ENCODE results near the gene ATAD3C.
A peak's percentile ranks its signal among the peaks of the same experiment; 100 is the strongest.
"Not testable (repeated sequence)": the region's sequence is repeated elsewhere in the genome, so short reads cannot be mapped to it uniquely, and the experiment has no call there.

ATAD3C gene

GRCh38 chr1:1479547-1480487 lies 30.3 kb downstream of the ATAD3C start:
- no peak for DNase-seq

GRCh38 chr1:1480488-1480867 lies 31.0 kb downstream of the ATAD3C start:
- not testable (repeated sequence) for DNase-seq

GRCh38 chr1:1481811-1482210 lies 32.3 kb downstream of the ATAD3C start:
- not testable (repeated sequence) for DNase-seq

DNA sequence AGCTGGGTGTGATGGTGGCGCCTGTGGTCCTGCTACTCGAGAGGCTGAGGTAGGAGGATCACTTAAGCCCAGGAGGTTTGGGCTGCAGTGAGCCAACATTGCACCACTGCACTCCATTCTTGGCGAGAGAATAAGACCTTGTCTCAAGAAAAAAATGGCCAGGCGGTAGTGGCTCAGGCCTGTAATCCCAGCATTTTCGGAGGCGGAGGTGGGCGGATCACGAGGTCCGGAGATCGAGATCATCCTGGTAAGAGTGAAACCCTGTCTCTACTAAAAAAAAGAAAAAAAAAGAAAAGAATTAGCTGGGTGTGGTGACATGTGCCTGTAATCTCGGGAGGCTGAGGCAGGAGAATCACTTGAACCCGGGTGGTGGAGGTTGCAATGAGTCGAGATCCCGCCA lies 33.4 kb downstream of the ATAD3C start:
- DNase-seq = no peak

- no peak for DNase-seq
Observed at GRCh38 chr1:1483714-1484113, 34.2 kb downstream of the ATAD3C start.

DNA sequence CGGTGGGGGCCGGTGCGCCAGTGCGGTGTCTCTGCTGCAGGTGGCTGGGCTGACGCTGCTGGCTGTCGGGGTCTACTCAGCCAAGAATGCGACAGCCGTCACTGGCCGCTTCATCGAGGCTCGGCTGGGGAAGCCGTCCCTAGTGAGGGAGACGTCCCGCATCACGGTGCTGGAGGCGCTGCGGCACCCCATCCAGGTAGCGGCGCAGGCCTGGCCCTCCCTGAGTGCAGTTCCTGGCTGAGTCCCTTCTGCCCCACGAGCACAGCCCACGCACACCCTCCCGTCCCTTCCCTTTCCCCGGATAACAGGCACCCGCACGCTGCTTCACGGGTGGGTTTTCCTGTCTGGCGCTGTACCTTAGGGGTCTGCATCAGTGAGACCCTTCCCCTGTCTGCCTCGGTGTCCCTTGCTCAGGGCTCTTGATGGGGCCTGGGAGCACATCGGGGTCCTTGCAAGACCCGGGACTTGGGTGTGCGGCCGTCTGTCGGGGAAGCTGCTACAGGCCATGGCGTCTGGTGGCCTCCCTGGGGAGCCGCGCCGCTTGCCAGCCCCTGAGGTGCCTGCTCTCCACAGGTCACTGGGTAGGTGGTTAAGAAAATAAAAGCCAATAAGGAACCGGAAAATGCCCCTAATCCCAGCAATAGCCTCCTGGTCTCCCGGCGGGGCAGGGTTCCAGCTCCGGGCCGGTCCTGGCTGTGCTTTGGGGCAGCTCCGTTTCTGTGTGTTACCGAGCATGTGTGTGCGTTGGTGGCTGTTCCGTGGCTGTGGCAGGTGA lies 35.7 kb downstream of the ATAD3C start:
- not testable (repeated sequence) for DNase-seq

GRCh38 chr1:1485755-1486317 lies 36.3 kb downstream of the ATAD3C start:
- not testable (repeated sequence) for DNase-seq

GRCh38 chr1:1487701-1488100 lies 38.2 kb downstream of the ATAD3C start:
- no peak for DNase-seq

DNA sequence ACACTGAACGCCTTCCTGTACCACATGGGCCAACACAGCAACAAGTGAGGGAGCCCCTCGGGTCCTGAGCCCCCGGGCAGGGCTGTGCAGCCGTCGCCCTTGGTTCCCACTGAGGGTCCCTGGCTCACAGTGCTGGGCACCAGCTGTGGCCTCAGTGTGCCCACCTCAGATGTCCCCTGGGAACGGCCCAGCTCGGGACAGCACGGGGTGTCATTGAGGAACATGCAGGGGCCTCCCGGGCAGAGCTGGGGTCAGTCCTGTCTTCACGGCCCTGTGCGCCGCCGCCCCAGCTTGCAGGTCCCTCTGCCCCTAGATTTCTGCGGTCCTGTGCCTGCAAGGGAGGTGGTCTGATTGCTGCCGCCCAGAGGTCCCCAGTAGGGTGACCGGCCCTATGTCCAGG lies 39.7 kb downstream of the ATAD3C start:
- no peak for DNase-seq

GRCh38 chr1:1489861-1490260 lies 40.4 kb downstream of the ATAD3C start:
- no peak for DNase-seq

DNA sequence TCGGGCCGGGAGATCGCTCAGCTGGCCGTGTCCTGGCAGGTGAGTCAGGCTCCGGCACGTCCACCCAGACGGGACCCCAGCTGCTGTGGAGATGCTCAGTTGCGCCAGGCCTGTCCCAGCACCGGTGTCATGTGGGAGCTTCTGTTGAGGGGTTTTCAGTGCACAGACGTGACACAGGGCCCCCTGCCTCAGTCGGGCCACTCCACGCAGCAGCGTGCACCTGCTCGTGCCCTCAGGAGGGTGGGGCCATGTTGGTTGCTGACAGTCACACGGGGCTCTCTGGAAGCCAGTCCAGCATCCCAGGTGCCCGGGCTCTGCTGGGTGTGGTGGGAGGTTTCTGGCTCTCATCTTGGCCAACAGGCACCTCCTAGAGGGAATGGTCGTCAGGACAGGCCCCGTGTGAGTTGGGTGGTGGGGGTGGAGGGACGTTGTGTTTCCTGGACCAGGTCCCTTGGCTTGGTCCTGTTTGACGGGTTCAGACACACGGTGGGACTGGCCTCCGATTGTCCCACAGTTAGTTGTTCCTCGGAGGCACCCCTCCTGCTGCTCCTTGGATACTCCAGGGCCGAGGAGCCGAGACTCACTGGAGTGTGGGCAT lies 41.2 kb downstream of the ATAD3C start:
- no peak for DNase-seq

- DNase-seq = no peak
Observed at GRCh38 chr1:1491601-1492000, 42.1 kb downstream of the ATAD3C start.

DNA sequence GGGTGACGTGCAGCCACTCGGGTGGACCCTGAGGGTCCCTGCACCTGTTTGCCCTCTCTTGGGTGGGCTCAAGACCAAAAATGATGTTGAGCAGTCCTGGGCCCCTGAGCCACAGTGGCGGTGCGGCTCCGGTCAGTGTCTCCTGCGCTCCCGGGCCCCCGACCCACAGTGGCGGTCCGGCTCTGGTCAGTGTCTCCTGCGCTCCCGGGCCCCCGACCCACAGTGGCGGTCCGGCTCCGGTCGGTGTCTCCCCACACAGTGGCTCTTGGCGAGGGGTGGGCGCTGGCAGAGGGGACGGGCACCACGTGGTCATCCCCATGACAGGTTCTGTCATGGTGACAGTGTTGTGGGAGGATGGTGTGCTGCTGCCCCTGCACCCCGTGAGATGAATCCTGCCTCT lies 44.8 kb downstream of the ATAD3C start:
- DNase-seq = not testable (repeated sequence)

DNA sequence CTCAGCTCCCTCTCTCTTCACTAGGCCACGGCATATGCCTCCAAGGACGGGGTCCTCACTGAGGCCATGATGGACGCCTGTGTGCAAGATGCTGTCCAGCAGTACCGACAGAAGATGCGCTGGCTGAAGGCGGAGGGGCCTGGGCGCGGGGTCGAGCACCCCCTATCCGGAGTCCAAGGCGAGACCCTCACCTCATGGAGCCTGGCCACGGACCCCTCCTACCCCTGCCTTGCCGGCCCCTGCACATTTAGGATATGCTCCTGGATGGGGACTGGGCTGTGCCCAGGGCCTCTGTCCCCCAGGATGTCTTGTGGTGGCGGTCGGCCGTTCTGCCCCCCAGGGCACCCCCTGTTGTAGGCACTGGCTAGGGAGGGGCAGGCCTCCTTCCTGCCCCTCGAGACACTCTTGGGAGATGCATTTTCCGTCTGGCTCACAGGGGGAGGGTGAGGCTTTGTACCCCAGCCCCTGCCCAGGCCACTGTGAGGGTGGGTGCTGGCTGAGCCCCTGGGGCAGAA lies 46.0 kb downstream of the ATAD3C start:
- DNase-seq = not testable (repeated sequence)

DNA sequence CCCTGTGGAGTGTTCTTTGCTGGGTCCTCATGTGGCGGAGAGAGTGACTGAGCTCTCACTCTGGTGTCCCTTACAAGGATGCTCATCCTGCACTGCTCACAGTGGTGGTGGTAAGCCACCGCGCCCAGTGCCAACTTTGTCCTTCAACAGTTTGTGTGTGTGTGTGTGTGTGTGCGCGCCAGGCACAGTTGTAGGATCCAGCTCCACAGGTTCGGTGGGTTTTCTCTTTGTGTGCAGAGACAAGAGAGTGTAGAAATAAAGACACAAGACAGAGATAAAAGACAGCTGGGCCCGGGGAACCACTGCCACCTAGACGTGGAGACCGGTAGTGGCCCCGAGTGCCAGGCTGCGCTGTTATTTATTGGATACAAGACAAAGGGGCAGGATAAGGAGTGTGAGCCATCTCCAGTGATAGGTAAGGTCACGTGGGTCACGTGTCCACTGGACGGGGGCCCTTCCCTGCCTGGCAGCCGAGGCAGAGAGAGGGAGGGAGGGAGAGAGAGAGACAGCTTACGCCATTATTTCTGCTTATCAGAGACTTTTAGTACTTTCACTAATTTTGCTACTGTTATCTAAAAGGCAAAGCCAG lies 55.4 kb downstream of the ATAD3C start:
- DNase-seq = peak; percentile 92

DNA sequence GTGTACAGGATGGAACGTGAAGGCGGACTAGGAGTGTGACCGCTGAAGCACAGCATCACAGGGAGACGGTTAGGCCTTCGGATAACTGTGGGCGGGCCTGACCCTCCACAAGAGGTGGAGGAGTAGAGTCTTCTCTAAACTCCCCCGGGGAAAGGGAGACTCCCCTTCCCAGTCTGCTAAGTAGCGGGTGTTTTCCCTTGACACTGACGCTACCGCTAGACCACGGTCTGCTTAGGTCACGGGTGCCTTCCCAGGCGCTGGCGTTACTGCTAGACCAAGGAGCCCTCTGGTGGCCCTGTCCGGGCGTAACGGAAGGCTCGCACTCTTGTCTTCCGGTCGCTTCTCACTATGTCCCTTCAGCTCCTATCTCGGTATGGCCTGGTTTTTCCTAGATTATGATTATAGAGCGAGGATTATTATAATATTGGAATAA lies 55.9 kb downstream of the ATAD3C start:
- peak; percentile 53 for DNase-seq

DNA sequence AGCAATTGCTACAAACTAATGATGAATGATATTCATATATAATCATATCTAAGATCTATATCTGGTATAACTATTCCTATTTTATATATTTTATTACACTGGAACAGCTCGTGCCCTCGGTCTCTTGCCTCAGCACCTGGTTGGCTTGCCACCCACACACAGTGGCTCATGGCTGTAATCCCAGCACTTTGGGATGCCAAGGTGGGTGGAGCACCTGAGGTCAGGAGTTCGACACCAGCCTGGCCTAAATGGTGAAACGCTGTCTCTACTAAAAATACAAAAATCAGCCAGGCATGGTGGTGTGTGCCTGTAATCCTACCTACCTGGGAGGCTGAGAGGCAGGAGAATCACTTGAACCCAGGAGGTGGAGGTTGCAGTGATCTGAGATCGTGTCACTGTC lies 56.3 kb downstream of the ATAD3C start:
- DNase-seq = not testable (repeated sequence)

- DNase-seq = no peak
Observed at GRCh38 chr1:1507305-1507704, 57.8 kb downstream of the ATAD3C start.

GRCh38 chr1:1508775-1509464 lies 59.4 kb downstream of the ATAD3C start:
- DNase-seq = not testable (repeated sequence)

- not testable (repeated sequence) for DNase-seq
Observed at GRCh38 chr1:1509465-1509850, 60.0 kb downstream of the ATAD3C start.

GRCh38 chr1:1510912-1511532 lies 61.5 kb downstream of the ATAD3C start:
- DNase-seq = no peak

All from DMS79 treated with DMSO at 0.1 percent for 48 hours (cell line).